ENCODE measurements around the gene INSC.

Gene INSC

GRCh38 chr11:15199693-15200092, 85.0 kb downstream of the INSC start:
- DNase-seq: peak; percentile 64
- in situ Hi-C loops (cut with HindIII; ENCODE audit: low pct_ligation_motif_present, low pct_unique_long_range_greater_than_20kb, low sequenced_read_pairs): no loop called here

GRCh38 chr11:15200696-15201095, 86.0 kb downstream of the INSC start:
- DNase-seq: no peak
- in situ Hi-C loops (cut with HindIII; ENCODE audit: low pct_ligation_motif_present, low pct_unique_long_range_greater_than_20kb, low sequenced_read_pairs): no loop called here

DNA sequence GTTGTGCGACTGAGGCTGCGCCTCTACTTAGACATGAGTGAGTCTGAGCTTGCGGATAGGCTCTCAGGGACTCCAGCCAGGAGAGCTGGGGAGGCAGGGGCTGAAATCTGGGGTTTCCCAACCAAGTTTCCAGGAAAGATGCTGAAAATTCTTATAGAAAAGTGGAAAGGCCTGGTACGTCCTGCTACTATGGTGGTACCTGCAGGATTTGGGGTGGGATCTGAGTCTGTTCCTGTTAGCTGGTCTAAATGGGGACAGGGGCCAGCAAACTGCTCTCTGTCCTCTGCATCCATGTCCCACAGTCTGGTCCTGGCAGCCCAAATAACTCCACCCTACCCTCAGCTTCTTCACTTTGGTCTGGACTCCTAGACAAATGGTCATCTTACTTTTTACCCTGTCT, 86.9 kb downstream of the INSC start:
- DNase-seq: no peak
- in situ Hi-C loops (cut with HindIII; ENCODE audit: low pct_ligation_motif_present, low pct_unique_long_range_greater_than_20kb, low sequenced_read_pairs): no loop called here

- in situ Hi-C loops (cut with HindIII; ENCODE audit: low pct_ligation_motif_present, low pct_unique_long_range_greater_than_20kb, low sequenced_read_pairs): no loop called here
- DNase-seq: no peak
Measured at GRCh38 chr11:15202626-15203025, 87.9 kb downstream of the INSC start.

DNA sequence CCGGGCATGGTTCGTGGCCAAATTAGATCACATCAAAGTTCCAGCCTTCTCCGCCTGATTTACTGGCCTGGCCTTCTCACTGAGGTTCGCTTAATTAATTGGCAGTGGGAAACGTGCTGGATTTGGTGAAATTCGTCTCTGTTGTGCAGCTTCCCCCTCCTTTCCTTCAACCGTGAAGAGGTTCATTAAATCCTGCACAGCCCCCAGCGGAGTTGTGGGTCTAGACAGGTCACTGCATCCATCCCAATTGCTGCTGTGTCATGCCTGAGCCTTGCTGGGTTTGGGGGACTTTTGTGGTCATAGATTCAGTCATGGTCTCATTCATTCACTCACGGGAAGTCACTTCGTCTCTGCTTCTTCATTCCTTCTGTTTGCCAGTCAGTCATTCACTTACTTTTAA, 90.0 kb downstream of the INSC start:
- no peak for DNase-seq
- in situ Hi-C loops (cut with HindIII; ENCODE audit: low pct_ligation_motif_present, low pct_unique_long_range_greater_than_20kb, low sequenced_read_pairs): no loop called here

DNA sequence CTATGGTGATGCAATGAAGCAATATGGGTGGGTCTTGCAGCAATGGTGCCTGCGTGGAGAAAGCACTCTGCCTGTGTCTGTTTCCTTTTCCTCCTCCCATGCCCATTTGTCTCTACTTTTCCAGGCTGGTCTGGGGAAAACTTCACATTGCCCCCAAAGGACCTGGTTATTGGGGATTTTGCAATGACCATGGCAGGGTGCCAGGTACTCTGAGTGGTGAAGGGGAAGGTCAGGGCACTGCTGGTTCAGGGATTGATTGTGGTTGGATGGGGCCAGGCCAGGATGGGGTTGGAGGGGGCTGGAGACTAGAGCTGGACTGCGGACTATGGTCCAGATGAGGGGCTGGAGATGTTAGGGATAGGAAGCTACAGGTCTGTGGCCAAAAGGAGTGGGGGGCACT, 92.1 kb downstream of the INSC start:
- in situ Hi-C loops (cut with HindIII; ENCODE audit: low pct_ligation_motif_present, low pct_unique_long_range_greater_than_20kb, low sequenced_read_pairs): no loop called here
- no peak for DNase-seq

GRCh38 chr11:15208378-15209222, 93.9 kb downstream of the INSC start:
- DNase-seq: peak; percentile 60
- in situ Hi-C loops (cut with HindIII; ENCODE audit: low pct_ligation_motif_present, low pct_unique_long_range_greater_than_20kb, low sequenced_read_pairs): no loop called here

DNA sequence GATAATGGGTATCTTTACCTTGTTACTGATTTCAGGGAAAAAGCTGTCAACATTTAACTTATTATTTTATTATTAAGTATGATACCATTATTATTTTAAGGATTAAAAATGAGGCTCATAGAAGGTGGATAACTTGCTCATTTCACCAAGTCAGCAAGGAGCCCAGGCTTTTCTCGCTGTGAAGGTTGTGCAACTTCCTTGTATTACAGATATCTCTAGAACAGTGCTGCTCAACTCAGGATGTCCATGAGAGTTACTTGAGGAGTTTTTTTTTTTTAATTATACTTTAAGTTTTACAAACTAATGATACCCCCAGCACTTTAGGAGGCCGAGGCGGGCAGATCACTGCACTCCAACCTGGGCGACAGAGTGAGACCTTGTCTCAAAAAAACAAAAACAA, 98.2 kb downstream of the INSC start:
- no peak for DNase-seq
- in situ Hi-C loops (cut with HindIII; ENCODE audit: low pct_ligation_motif_present, low pct_unique_long_range_greater_than_20kb, low sequenced_read_pairs): no loop called here

- in situ Hi-C loops (cut with HindIII; ENCODE audit: low pct_ligation_motif_present, low pct_unique_long_range_greater_than_20kb, low sequenced_read_pairs): no loop called here
Measured at GRCh38 chr11:15213471-15214231, 98.9 kb downstream of the INSC start.

GRCh38 chr11:15215005-15215404, 100.3 kb downstream of the INSC start:
- DNase-seq: no peak
- in situ Hi-C loops (cut with HindIII; ENCODE audit: low pct_ligation_motif_present, low pct_unique_long_range_greater_than_20kb, low sequenced_read_pairs): no loop called here

More at GRCh38 chr11:15213471-15214231, 98.9 kb downstream of the INSC start:
- no peak for DNase-seq

DNA sequence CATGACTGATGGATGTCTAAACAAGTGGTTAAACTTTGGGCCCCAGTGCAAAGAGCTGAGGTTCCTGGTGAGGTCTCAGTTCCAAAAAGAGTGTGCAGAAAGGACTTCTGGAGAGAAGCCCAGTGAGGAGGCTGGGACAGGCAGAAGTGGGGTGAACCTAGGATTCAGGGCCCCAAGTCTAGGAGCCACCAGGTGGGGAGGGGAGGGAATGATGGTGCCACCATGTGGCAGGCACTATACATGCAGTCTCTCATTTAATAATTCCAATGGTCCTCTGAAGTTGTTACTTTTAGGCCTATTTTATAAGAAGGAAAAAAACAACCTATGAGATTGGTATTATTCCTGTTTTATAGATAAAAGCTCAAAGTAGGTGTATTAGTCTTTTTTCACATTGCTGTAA, 102.0 kb downstream of the INSC start:
- peak; percentile 4 for DNase-seq
- in situ Hi-C loops (cut with HindIII; ENCODE audit: low pct_ligation_motif_present, low pct_unique_long_range_greater_than_20kb, low sequenced_read_pairs): no loop called here

DNA sequence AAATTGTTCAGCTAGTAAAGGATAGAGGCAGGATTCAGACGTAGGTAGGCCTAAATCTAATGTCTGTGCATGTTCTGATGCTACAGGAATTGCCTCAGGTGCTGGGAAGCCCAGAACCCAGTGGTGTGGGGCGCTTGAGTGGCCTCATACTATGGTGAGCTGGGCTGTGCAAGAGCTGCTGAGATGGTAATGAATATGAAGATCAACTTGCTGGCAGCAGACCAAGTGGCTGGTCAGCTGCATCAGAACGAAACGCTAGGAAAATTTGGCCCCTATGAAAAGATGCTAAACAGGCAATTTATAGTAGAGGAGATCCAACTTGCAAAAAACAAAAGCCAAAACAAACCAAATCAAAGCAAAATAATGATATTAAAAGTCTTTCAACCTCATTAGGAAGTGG, 102.7 kb downstream of the INSC start:
- in situ Hi-C loops (cut with HindIII; ENCODE audit: low pct_ligation_motif_present, low pct_unique_long_range_greater_than_20kb, low sequenced_read_pairs): no loop called here
- no peak for DNase-seq

GRCh38 chr11:15222777-15223176, 108.1 kb downstream of the INSC start:
- in situ Hi-C loops (cut with HindIII; ENCODE audit: low pct_ligation_motif_present, low pct_unique_long_range_greater_than_20kb, low sequenced_read_pairs): no loop called here
- no peak for DNase-seq

GRCh38 chr11:15223318-15223717, 108.6 kb downstream of the INSC start:
- in situ Hi-C loops (cut with HindIII; ENCODE audit: low pct_ligation_motif_present, low pct_unique_long_range_greater_than_20kb, low sequenced_read_pairs): no loop called here
- no peak for DNase-seq

DNA sequence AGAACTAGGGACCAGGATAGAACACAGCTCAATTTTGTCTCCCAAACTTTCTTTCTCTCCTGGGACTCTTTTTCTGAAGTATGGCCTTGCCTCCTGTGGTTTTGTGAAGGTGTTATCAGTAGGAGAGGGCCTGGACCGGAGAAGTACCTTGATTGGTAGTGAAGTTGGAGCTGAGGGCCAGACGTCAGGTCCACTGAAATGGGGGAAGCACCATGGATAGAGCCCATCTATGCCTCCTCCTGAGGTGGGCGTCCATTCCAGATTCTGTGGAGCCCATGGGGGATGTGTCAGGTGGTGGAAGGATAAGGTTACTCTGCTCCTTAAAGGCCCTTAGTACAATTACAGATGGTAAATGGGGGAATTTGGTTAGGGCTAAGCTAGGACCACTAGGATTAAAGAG, 109.7 kb downstream of the INSC start:
- no peak for DNase-seq
- in situ Hi-C loops (cut with HindIII; ENCODE audit: low pct_ligation_motif_present, low pct_unique_long_range_greater_than_20kb, low sequenced_read_pairs): no loop called here

- no peak for DNase-seq
- in situ Hi-C loops (cut with HindIII; ENCODE audit: low pct_ligation_motif_present, low pct_unique_long_range_greater_than_20kb, low sequenced_read_pairs): no loop called here
Measured at GRCh38 chr11:15227011-15227410, 112.3 kb downstream of the INSC start.

DNA sequence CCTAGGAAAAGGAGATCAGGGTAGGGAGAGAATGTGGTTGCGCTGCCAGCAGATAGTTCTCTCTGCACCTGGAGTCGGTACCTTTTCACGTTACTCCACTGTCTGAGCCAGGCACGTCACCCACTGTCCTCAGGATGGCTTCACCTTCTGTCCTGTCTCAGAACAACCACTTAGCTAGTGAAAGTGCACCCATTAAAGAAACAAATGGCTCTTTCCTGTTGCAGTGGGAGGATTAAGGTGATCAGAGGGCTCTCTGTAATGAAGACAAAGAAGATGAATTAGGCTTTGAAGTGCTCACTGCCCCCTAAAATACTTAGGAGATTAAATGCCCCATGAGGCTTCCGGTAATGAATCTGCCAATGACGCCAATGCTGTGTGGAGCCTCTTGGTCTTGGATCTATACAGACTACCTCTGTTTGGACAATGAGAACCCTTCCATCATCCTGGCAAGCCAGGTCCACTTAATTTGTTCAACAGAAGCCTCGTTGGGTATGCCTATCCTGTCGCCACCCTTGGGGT, 113.7 kb downstream of the INSC start:
- in situ Hi-C loops (cut with HindIII; ENCODE audit: low pct_ligation_motif_present, low pct_unique_long_range_greater_than_20kb, low sequenced_read_pairs): no loop called here

DNA sequence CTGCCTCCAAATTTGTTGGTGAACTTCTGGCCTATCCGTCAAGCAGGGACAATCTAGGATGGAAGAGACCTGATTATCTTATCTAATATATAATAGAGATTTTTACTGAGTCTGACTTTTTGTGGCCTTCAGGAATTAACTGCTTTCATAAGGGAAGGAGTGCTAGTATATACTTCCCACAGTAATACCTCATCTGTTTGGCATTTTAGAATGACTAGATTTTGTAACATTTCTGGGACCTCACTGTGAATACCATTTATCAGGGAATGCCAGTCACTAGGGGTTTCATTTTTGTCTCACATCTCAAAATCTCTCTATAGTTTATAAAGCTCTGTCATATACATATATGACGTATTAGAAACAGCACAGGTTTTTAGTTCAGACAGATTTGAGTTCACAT, 114.3 kb downstream of the INSC start:
- no peak for DNase-seq
- in situ Hi-C loops (cut with HindIII; ENCODE audit: low pct_ligation_motif_present, low pct_unique_long_range_greater_than_20kb, low sequenced_read_pairs): no loop called here

More for the DNA sequence above, 113.7 kb downstream of the INSC start:
- DNase-seq: no peak

GRCh38 chr11:15232496-15232895, 117.8 kb downstream of the INSC start:
- in situ Hi-C loops (cut with HindIII; ENCODE audit: low pct_ligation_motif_present, low pct_unique_long_range_greater_than_20kb, low sequenced_read_pairs): no loop called here
- DNase-seq: no peak

Data from ACHN (cell line).